ACC112 (cell line): ENCODE results near the gene MAP1LC3B.

ENCODE experiments used
- H2AFZ ChIP-seq: fragments of 200-600 bp; sonication (generic); one replicate; pipeline ENCODE4 v1.6.0; 2017; ENCODE audit warnings: antibody characterized with exemption, low read length; ENCODE audit not compliant: unreplicated experiment
- H3K27ac ChIP-seq: fragments of 200-600 bp; sonication (generic); 2 replicates; pipeline ENCODE4 v1.5.1; 2014; ENCODE audit warnings: low read depth, mild to moderate bottlenecking, antibody characterized with exemption, low read length, moderate library complexity
- H3K27me3 ChIP-seq: fragments of 200-600 bp; sonication (generic); 2 replicates; pipeline ENCODE4 v1.6.1; 2014; ENCODE audit warnings: mild to moderate bottlenecking, antibody characterized with exemption, low read length, moderate library complexity, mixed read lengths; ENCODE audit not compliant: insufficient read depth
- H3K36me3 ChIP-seq: fragments of 200-600 bp; sonication (generic); 2 replicates; pipeline ENCODE4 v1.6.1; 2016; ENCODE audit warnings: mild to moderate bottlenecking, antibody characterized with exemption, low read length, moderate library complexity, mixed read lengths; ENCODE audit not compliant: insufficient read depth
- H3K4me1 ChIP-seq: fragments of 200-600 bp; sonication (generic); one replicate; pipeline ENCODE4 v1.6.1; 2016; ENCODE audit warnings: low read length, mixed read lengths; ENCODE audit not compliant: insufficient read depth, unreplicated experiment, control insufficient read depth
- H3K4me3 ChIP-seq: fragments of 200-600 bp; sonication (generic); 2 replicates; pipeline ENCODE4 v1.5.1; 2014; ENCODE audit warnings: mild to moderate bottlenecking, low read depth, low read length
- H3K79me2 ChIP-seq: fragments of 200-600 bp; sonication (generic); one replicate; pipeline ENCODE4 v1.6.0; 2016; ENCODE audit warnings: low read length; ENCODE audit not compliant: control insufficient read depth, unreplicated experiment, insufficient read depth

MAP1LC3B gene

DNA sequence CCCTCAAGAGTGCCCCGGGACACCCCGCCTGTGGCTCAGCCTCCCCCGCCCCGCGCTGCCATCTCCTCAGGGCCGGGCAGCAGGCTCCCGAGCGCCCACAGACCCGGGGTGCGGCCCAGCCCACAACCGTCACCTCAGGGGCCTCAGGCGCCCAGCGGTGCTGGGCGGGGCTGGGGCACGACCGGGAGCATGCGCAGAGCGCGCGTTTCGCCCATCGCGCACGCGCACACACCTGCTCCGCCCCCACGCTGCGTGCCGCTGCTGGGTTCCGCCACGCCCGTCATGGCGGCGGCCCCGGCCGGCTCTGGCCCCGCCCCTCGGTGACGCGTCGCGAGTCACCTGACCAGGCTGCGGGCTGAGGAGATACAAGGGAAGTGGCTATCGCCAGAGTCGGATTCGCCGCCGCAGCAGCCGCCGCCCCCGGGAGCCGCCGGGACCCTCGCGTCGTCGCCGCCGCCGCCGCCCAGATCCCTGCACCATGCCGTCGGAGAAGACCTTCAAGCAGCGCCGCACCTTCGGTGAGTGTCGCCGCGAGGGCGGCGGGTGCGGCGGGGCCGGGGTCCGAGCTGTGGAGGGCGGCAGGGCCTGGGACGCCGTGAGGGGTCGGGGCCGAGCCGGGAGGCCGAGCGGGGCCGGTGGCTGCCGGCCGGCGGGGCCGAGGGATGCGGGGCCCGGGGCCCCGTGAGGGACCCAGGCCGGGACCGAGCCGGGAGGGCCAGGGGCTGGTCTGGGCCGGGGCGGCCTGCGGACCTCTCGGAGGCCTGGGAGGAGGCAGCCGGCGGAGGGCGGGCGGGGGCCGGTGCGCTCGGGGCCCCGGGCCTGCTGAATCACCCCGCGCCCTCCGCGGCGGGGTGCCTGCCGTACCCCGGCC is at the start of gene MAP1LC3B:
TSS of gene MAP1LC3B (plus strand) at position 387 of the 871 bp plus-strand sequence. CDS start at position 479, 92 bp downstream.
- H3K4me1 ChIP-seq, result peaks cover 39% of the 10 kb centered on the region
- peaks cover 48% of the 10 kb centered on the region for H3K79me2 ChIP-seq
- H3K27me3 ChIP-seq, result no peaks in the 10 kb centered on the region
- peak within 1 kb of the TSS; percentile 93 for H3K4me3 ChIP-seq
- H3K27ac ChIP-seq, result peak within 1 kb of the TSS; percentile 88
- H3K36me3 ChIP-seq, result no peaks in the 10 kb centered on the region; the same call in 1 of the 2 replicates
- H2AFZ ChIP-seq, result no peak within 1 kb of the TSS

DNA sequence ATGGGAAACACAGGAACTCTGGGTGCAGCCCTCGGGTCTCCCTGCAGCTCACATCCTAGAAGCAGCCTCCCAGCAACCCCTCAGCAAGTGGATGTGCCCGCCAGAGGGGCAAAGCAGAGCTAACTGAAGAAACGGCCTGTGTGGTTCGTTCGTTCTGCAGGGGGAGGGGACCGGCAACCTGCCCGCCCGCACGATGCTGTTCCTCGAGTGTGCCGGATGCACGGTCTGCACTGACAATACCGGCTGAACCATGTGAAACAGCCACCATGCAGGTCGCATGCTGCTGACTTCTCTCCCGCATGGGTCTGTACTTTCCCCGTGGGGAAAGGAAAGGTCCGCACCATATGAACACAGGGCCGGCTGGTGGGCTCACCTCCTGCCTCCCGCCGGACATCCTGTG is 49.6 kb upstream of the MAP1LC3B start:
- Histone ChIP-seq H3K27ac (no peak overlapping the region), H3K36me3 (peaks cover 3% of the 10 kb centered on the region; the same call in 1 of the 2 replicates), H3K79me2 (peaks cover 3% of the 10 kb centered on the region), H3K27me3 (no peaks in the 10 kb centered on the region), H3K4me3 (no peak overlapping the region), H2AFZ (no peak overlapping the region), H3K4me1 (no peaks in the 10 kb centered on the region)

DNA sequence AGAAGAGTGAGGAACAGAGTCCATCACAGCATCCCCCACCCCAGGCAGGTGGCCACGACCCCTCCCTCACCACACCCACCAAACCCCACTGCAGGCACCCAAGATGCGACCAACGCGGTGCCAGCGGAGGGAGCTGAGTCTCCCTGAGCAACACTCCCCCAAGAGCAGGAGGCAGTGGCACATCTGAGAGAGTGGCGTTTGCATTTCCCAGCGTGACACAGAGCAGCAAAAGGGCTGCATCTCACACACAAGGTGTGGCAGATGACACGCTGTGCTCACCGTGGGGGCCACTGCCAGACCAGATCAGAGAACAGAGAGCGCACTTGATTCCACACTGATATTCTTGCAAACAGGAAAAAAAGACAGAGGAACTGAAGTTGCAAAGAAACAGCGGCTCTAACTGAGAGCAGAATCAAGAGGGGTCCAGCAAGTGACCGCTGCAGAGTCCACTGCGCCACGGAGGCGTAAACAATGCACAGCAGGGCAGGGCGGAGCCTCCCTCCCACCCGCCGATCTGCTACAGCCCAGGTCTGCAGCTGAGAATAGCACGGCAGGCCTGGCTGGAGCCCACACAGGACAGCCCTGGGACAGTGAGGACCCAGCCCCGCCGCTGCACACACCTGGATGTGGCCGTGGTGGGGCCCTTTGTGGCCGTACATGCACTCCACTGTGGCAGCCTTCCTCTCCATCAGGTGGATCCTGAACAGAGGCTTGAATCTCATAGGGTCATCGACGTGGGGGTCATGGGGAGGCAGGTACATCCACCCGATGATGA is 49.0 kb upstream of the MAP1LC3B start:
- H3K27me3 ChIP-seq, result no peaks in the 10 kb centered on the region
- H3K4me1 ChIP-seq, result no peaks in the 10 kb centered on the region
- peaks cover 3% of the 10 kb centered on the region; the same call in 1 of the 2 replicates for H3K36me3 ChIP-seq
- no peak overlapping the region for H3K27ac ChIP-seq
- H3K4me3 ChIP-seq, result no peak overlapping the region
- H2AFZ ChIP-seq, result no peak overlapping the region
- peaks cover 3% of the 10 kb centered on the region for H3K79me2 ChIP-seq

DNA sequence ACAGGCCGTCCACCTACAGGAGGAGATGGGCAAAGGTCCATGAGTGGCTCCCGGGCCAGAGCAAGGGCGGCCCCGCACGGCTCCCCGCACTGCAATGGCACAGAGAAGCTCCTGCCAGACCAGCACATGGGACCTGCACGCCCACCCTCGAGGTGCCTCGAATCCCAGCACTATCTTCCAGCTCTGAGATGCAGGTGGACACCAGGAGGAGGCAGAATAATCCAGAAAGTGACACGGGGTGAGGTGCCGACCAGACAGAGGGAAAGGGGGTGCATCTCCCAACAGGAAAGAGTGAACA is 48.4 kb upstream of the MAP1LC3B start:
- H3K4me3 ChIP-seq, result no peak overlapping the region
- peaks cover 3% of the 10 kb centered on the region for H3K79me2 ChIP-seq
- H3K27ac ChIP-seq, result no peak overlapping the region
- H3K27me3 ChIP-seq, result no peaks in the 10 kb centered on the region
- no peaks in the 10 kb centered on the region for H3K4me1 ChIP-seq
- peaks cover 3% of the 10 kb centered on the region; the same call in 1 of the 2 replicates for H3K36me3 ChIP-seq
- no peak overlapping the region for H2AFZ ChIP-seq

DNA sequence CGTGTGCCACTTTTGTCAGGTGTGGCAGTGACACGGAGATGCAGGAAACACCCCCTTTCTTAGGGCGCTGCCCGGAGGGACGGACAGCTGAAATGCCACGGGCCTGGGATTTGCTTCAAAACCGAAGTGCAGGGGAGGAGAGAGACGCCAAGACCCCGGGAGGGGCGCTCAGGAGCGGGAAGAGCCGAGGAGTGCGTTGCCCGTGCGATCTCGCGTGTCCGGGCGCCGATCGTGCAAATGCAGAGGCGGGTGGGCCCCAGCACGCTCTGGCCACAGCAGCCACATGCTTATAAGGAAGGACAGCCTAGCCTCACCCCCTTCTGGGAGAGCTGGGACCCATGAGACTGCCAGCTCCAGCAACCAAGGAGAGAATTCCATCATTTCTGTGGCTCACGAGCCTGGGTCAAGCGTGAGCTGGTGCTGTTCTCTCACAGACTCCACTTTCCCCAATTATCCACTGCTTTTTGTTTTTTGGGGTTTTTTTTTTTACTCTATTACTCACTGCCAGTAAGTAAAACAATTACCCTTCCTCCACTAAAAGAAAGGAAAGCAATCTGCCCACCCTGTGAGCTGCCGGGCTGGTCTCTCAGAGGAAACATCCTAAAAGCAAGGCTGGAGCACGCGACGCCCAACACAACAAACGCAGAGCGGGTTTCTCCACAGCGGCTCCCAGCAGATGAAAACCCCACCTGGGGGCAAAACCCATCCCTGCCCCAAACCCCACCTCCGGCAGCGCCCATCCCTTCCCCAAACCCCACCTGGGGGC is 47.8 kb upstream of the MAP1LC3B start:
- Histone ChIP-seq H3K27me3 (no peaks in the 10 kb centered on the region), H3K4me1 (no peaks in the 10 kb centered on the region), H3K79me2 (peaks cover 3% of the 10 kb centered on the region), H3K36me3 (no peaks in the 10 kb centered on the region; the same call in 1 of the 2 replicates), H3K4me3 (no peak overlapping the region), H2AFZ (no peak overlapping the region), H3K27ac (no peak overlapping the region)

DNA sequence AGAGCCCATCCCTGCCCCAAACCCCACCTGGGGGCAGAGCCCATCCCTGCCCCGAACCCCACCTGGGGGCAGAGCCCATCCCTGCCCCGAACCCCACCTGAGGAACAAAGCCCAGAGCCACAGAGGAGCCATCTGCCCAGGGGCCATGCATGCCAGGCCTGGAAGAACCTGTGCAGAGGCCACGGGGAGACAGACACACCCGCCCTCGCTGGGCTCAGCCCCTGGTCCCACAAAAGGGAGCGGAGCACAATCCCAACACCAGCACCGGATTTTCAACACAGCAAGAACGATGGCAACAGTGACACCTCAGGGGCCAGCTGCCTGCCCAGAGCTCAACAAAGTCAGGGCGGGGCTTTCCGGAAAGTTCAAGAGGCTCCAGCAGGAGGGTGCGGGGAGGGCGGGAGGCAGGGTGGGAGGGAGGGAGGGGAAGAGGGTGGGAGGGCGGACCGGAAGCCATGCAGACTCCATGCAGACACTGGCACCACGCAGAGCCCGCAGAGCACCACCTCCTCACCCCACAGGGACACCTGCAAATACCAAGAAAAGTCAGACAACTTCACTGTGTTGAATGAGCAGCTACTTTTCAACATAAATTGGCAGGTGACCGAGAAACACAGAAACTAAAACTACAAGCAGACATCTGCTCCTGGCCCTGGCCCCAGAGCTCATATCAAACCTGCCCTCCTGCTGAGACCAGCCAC is 47.1 kb upstream of the MAP1LC3B start:
- Histone ChIP-seq H3K36me3 (no peaks in the 10 kb centered on the region), H3K79me2 (peaks cover 3% of the 10 kb centered on the region)

DNA sequence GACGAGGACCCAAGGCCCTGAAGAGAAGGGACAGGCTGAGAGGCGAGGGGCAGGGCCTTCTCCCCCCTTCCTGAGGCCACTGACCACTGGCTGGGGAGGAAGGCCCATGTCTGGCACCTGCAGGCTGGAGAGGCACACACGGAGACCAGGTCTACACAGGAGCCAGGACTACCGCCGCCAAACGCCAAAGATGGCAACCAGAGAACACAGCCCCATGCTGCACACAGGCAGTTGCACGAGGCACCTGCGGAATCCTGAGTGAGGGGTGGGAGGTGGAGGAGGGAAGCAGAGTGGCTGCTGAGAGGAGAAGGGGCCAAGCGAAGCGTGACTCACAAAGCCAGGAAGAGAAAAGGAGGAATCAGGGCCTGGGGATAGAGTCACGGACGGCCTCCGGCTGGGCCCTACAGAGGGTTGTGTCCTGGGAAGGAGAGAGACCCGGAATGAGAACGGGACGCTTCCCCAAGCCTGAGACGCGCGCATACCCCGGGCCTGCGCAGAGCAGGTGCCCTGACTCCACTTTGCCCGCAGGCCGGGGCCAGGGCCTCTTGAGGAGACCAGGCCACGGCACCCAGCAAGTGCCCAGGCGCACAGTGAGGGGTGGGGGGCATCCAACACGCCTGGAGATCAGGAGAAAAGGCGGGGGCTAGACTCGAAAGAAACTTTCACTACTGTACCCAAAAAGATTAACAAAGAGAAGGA is 46.3 kb upstream of the MAP1LC3B start:
- Histone ChIP-seq H3K4me3 (no peak overlapping the region), H3K27ac (no peak overlapping the region), H3K4me1 (peaks cover under 1% of the 10 kb centered on the region), H3K79me2 (peaks cover 3% of the 10 kb centered on the region), H2AFZ (no peak overlapping the region), H3K36me3 (no peaks in the 10 kb centered on the region), H3K27me3 (no peaks in the 10 kb centered on the region)

More for the DNA sequence above, 47.1 kb upstream of the MAP1LC3B start:
- H3K27me3 ChIP-seq, result no peaks in the 10 kb centered on the region
- no peak overlapping the region for H2AFZ ChIP-seq
- H3K4me3 ChIP-seq, result no peak overlapping the region
- no peak overlapping the region for H3K27ac ChIP-seq
- no peaks in the 10 kb centered on the region for H3K4me1 ChIP-seq

DNA sequence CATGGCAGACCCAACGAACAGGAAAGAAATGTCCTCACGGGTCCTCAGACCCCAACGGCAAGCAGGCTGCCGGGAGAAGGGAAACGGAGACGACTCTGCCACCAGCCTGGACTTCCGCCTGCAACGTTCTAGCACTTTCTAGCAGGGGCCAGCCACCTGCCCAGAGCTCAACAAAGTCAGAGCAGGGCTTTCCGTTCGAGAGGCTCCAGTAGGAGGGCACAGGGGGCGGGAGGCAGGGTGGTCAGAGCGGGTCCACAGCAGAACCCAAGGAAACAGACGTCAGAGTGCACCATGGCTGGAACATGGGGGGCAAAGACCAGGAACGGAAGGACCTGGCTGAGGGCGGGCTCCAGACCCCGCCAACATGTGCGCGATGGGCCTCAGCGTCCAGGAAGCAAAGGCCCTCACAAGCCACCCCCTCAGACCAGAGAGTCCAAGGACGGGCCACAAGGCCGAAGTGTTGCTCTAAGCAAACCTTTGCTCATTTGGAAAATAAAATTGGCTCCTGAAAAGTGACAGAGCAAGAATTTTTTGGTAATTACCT is 45.5 kb upstream of the MAP1LC3B start:
- no peak overlapping the region for H3K27ac ChIP-seq
- peaks cover 3% of the 10 kb centered on the region for H3K79me2 ChIP-seq
- no peak overlapping the region for H2AFZ ChIP-seq
- H3K36me3 ChIP-seq, result no peaks in the 10 kb centered on the region
- no peaks in the 10 kb centered on the region for H3K27me3 ChIP-seq
- peaks cover 5% of the 10 kb centered on the region for H3K4me1 ChIP-seq
- no peak overlapping the region for H3K4me3 ChIP-seq

DNA sequence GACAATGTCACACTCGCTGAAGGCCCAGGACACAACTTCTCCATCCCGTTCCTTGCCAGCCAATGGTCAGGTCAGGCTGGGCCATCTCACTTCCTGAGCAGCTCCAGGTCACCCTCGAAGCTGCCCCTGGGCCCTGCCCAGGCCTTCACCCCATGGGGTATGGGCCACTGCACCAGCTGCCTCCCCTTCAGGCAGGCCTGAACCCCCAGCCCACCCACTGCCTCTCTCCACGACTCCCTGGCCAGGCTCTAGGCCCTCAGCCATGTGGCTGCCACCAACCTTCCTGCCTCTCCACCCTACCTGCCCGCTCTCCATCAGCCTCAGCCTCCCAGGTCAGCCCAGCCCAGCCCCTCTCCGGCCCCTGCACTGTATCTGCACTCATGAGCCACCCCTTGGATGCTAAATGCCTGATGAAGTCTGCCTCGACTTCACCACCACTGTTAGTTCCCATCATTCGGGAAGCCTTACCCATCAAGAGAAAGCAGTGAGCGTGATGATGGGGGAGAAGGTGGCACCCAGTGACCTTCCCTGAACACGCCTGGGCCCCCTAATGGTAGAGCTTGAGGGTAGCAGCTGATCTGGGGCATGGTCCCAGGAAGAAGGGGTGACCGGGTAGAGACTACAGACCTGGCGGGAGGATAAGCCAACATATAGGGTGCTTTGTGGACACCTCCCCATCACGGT is 44.1 kb upstream of the MAP1LC3B start:
- H3K36me3 ChIP-seq, result no peaks in the 10 kb centered on the region
- no peak overlapping the region for H2AFZ ChIP-seq
- peaks cover 5% of the 10 kb centered on the region for H3K4me1 ChIP-seq
- peaks cover 3% of the 10 kb centered on the region for H3K79me2 ChIP-seq
- H3K27me3 ChIP-seq, result no peaks in the 10 kb centered on the region
- H3K27ac ChIP-seq, result no peak overlapping the region
- no peak overlapping the region for H3K4me3 ChIP-seq
